ENCODE measurements around the gene CEP135.
"Not testable (repeated sequence)": the region's sequence is repeated elsewhere in the genome, so short reads cannot be mapped to it uniquely, and the experiment has no call there.

Gene CEP135

DNA sequence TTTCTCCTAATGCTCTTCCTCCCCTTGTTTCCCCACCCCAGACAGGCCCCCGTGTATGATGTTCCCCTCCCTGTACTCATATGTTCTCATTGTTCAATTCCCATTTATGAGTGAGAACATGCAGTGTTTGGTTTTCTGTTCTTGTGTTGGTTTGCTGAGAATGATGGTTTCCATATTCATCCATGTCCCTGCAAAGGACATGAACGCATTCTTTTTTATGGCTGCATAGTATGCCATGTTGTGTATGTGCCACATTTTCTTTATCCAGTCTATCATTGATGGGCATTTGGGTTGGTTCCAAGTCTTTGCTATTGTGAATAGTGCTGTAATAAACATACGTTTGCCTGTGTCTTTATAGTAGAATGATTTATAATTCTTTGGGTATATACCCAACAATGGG is 124.0 kb downstream of the CEP135 start:
- DNase-seq (ENCODE audit: low read depth in 2 of 2) = not testable (repeated sequence)

DNA sequence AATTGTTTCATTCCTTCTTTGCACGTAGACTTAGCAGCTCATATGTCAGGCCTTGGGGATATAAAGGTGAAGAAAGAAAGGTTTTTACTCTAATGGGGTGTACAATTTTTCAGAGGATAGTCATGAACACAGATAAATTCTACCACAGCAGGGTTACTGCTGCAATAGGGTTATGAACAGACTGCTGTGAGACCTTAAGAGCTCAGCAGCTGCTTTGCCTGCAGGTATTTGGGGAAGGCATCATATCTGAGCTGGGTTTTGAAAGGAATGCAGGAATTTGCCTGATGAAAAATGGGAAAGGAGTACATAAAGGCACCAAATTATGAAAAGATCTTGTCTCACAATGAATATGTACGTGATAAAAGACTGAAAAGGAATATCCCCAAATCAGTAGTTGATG is 128.9 kb downstream of the CEP135 start:
- DNase-seq (ENCODE audit: low read depth in 2 of 2) = no peak

DNA sequence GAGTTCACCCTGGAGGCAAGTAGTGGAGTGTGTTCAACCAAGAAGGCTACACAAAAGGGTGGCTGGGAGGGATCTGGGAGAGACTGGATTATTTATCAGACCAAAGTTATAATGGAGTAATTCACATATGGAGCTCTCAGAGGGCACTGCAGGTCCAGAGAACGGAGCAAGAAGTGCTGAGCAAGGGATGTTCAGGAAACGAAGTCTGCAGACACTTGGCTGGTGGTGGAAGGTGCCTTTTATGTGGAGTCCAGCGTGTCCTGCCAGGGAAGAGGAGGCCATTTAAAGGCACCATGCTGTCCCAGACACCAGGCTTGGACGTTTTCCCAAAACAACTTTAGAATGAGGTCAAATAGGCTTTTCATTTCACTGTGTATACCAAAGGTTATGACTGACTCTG is 130.1 kb downstream of the CEP135 start:
- DNase-seq (ENCODE audit: low read depth in 2 of 2) = no peak

DNA sequence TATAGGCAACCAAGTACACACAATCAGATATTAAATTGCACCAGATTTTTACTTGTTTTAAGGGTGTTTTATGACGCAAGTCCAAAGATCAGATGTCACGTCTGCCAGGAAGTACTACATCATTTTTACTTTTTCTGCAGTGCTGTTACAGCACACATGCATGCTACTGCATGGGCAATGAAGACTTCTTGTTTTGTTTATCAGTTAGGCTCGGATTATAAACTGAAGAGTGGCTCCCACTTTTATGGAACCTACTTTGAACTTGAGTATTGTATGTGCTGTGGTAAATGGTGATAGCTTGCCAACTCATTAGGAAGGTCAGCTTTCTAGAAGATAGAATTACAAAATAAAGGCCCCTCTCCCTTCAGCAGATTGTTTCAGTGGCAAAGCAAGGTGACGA is 131.6 kb downstream of the CEP135 start:
- no peak for DNase-seq (ENCODE audit: low read depth in 2 of 2)

DNA sequence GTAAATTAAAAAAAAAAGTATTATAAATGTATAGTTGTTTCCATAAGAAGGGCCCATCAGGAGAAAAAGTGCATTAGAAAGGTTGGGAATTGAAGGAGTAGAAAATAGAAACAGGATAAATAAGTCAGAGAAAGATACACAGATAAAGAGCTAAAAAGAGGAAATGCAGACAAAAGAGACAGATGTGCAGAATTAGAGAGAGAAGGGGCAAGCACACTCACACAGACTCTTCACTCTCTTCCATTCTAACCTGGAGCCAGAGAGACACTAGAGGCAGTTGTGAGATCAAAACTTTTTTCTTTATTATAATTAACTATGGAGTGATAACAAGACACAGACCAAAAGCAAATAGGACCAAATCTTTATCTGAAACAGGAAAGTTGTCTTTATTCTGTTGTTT is 134.1 kb downstream of the CEP135 start:
- no peak for DNase-seq (ENCODE audit: low read depth in 2 of 2)

Measured in stimulated activated CD4-positive, alpha-beta T cell treated with anti-CD3 and anti-CD28 coated beads, Interleukin-1b, Interleukin-23, amount 100 ng/mL, for 4 hours (primary cell).